Adipose tissue (tissue), 3 donors: ENCODE measurements around the gene CCDC142. TPM values are rescaled to one million over a fixed set of nuclear protein-coding genes. Genes with fewer than 3 reads are reported as not detected.

Experiments used
- H3K27ac ChIP-seq: one replicate; pipeline ENCODE4 v1.5.1; 2013; ENCODE audit warnings: low read depth, low read length
- WGBS, 3 donors: extraction: QIAGEN DNeasy Blood & Tissue Kit; methylation state at CpG; one replicate each; pipeline ENCODE4 v1.1.7; 2013; 5-methylcytosine and 5-hydroxymethylcytosine counted together
- polyA plus RNA-seq, 3 donors: library from polyadenylated mRNA; stranded (reverse); fragments of 200-250 nt; gene quantifications; one replicate each; pipeline ENCODE4 v1.2.3, GENCODE V29; 2013
- donor health status: healthy with polysubstance abuse.
- donor health status: Bipolar disorder and iron deficiency.
- donor health status: healthy.

The CCDC142 gene
- polyA plus RNA-seq, 3 donors: 2.7 to 6.6 (median 5.0) TPM

- H3K27ac ChIP-seq: no peak overlapping the region
- 2 to 4% (median 3%) methylated on average over 71 to 72 of the region's 72 CpGs for WGBS, 3 donors
Observed at GRCh38 chr2:74515981-74516633, 33.3 kb upstream of the CCDC142 start.

- WGBS, 3 donors: 5 to 8% (median 5%) methylated on average over 54 to 60 of the region's 60 CpGs
Observed at GRCh38 chr2:74515271-74515980, 32.6 kb upstream of the CCDC142 start.

GRCh38 chr2:74514368-74515270, 31.8 kb upstream of the CCDC142 start, which contains the start of gene TLX2:
TSS of gene TLX2 (plus strand) at chr2:74514450. CDS start at chr2:74514807, 357 bp downstream.
- WGBS, 3 donors: 4% methylated on average over 77 to 82 of the region's 82 CpGs
- H3K27ac ChIP-seq: no peak within 1 kb of the TSS

More at GRCh38 chr2:74515271-74515980, 32.6 kb upstream of the CCDC142 start:
- H3K27ac ChIP-seq: no peak overlapping the region

- WGBS, 3 donors: 6 to 7% (median 6%) methylated on average over 40 to 52 of the region's 52 CpGs
- H3K27ac ChIP-seq: no peak overlapping the region
Observed at GRCh38 chr2:74513605-74514367, 31.0 kb upstream of the CCDC142 start.

GRCh38 chr2:74512744-74513604, 30.2 kb upstream of the CCDC142 start:
- WGBS, 3 donors: 8 to 10% (median 10%) methylated on average over 36 of the region's 36 CpGs

DNA sequence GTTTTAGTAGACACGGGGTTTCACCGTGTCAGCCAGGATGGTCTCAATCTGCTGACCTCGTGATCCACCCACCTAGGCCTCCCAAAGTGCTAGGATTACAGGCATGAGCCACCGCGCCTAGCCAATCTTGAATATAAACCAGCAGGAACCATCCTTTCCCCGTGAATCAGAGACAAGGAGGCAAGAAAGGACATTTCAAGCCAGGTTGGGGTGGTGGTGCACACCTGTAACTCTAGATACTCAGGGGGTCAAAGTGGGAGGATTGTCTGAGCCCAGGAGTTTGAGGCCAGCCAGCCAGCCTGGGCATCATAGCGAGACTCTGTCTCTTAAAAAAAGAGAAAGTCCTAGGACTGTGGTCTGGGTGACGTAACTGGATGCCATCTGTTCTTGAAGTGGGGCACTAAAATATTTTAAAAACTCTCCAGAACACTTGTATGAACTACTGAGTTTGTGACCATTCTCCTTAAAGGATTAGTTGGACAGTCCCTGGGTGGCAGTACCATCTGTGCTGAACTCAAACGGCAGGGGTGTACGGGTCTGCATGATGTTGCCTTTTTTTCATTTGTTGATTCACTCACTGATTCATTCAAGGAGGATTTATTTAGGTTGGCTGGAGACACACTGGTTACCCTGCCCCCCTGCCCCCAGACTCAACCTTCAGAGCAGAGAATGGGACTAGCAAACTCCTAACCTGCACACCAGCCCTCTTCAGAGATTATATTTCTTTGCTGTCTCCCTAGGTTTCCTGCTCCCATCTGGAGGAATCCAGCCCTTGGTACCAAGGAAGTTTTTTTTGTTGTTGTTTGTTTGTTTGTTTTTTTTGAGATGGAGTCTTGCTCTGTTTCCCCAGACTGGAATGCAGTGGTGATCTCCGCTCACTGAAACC, 28.5 kb upstream of the CCDC142 start:
- H3K27ac ChIP-seq: no peak overlapping the region
- WGBS, 3 donors: 33 to 44% (median 37%) methylated on average over 11 of the region's 11 CpGs

More at GRCh38 chr2:74512744-74513604, 30.2 kb upstream of the CCDC142 start:
- no peak overlapping the region for H3K27ac ChIP-seq

- no peak overlapping the region for H3K27ac ChIP-seq
- WGBS, 3 donors: 80 to 88% (median 80%) methylated on average over 4 of the region's 4 CpGs
Observed at GRCh38 chr2:74510272-74510671, 27.5 kb upstream of the CCDC142 start.

DNA sequence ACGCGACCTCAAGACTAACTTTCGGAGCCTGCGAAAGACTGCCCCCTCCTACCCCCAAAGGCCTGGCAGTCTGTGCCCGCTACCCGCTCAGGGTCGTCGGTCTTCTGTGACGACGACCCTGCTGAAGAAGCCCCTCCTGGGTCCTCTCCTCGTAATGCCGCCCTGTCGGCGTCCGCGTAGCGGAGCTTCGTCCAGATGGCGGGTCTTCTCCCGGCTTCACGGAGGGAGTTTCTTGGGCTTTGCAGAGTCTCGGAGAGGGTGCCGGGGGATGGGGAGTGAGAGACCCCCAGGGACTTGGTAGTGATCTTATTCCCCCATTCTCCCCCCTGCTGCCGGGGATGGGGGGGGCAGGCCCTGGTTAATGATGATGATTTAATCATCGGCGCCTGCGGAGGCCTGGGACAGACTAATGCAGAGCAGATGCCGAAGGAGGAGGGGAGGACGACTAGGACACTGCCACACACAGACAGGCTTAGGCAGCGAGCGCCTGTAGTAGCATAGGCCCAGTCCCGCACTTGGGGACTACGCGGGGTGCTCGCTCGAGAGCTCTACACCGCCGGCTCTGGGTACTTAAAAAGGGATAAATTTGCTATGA, 25.2 kb upstream of the CCDC142 start:
- peak overlapping the region; percentile 58 for H3K27ac ChIP-seq

DNA sequence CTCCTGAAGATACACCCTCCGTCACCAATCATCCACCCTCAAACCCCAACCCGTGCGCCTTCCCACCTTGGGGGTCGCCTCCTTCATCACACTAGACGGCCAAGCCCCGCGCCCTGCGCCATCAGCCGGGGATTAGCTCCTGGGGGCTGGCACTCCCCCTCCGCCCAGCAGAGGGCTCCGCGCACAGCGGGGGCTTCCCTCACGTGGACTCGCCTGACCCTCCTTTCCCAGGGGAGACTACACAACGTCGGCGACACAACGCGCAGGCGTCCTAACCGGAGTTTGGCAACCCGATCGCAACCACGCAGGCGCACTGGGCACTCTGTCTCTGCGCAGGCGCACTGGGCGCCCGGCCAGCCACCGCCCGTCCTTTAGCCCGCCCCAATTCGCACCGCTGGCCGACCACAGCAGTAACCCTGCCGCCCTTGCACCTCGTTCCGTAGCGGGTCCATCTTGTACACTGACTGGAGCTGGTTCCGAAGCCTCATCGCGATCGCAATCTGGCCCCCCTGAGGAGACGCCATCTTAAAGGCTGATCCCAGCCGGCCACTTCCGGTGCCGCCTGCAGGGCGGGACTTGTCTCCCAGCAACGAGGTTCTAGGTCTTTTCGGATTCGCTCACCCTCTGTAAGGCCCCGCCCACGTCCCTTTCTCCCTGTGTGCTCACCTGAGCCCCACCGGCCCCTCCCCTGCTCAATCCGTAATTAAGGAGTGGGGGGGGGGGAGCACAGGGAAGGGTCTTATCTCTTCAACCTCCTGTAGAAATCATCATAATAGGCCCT, 24.5 kb upstream of the CCDC142 start, which contains the start of gene PCGF1:
Gene PCGF1 (minus strand): TSS at position 551 of the 781 bp plus-strand sequence. CDS start 27 bp downstream, at position 524.
- WGBS, 3 donors: 0 to 1% (median 1%) methylated on average over 55 to 56 of the region's 56 CpGs
- H3K27ac ChIP-seq: peak within 1 kb of the TSS; percentile 89

More for the DNA sequence above, 25.2 kb upstream of the CCDC142 start:
- 9 to 17% (median 14%) methylated on average over 38 of the region's 38 CpGs for WGBS, 3 donors

GRCh38 chr2:74505448-74506246, 22.8 kb upstream of the CCDC142 start:
- 94 to 98% (median 96%) methylated on average over 14 of the region's 14 CpGs for WGBS, 3 donors
- no peak overlapping the region for H3K27ac ChIP-seq

DNA sequence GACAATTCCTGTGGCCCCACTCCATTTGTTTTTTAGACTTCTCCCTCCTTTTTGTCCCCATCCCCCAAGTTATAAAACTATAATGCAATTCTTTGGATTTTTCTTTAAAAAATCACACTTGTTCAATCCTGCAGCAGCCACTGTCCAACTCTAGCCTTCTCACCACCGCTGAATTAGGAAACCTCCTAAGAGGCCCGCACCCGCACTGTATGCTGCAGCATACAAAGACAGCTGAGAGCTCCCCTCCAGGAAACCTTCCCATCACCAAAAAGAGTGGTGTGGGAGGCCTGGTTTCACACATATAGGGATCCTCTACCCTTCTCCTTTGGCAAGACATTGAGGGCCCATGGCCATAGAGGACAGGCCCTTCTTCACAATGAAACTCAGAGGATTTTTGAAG, 21.8 kb upstream of the CCDC142 start:
- 90 to 96% (median 95%) methylated on average over 3 of the region's 3 CpGs for WGBS, 3 donors

DNA sequence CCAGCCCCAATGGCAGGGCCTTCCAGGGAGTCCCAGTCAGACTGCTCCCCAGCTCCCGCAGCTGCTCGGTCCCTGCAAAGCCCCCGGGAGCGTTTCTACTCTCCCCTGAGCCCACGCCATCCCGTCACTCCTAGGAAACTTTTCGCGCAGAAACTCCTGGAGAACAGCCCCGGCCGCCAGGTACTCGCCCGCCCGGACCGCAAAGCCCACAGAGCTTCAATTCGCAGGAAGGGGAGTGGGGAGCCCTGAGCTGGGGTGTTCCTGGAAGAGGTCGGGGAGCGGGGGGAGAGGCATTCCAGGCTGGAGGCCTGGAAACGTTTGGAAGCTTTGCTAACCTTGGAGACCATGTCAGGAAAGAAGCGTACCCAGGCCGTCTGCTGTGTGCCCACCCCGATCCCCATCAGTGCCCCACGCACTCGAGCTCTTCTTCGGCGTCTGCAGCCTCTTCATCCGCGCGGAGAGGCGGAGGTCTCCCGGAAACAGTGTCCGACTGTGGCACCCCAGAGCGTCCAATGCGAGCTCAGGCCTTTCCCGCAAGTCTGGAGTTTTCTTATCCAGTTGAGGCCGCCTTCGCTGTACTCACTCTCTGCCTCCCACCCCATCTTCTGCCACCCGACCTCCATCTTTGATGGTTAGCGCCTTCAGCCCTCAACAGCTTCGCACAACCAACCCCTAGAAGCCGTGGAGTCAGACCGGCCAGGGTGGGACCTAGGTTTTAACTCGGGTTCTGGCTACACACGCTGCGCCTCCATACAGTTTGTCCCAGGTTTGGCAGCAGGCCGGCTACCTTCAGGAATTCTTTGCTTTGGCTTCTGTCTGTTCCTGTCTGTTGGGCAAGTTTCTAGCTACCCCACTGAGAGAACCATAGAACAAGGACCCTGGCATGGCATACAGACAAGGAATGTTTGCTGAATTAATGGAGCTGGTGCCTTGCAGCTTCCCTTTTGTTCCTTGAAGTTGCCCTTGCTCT, 21.0 kb upstream of the CCDC142 start:
- H3K27ac ChIP-seq: no peak overlapping the region
- 44 to 55% (median 49%) methylated on average over 43 to 45 of the region's 45 CpGs for WGBS, 3 donors

More for the DNA sequence above, 21.8 kb upstream of the CCDC142 start:
- H3K27ac ChIP-seq: no peak overlapping the region
